HEK293 (cell line): Measurements from ENCODE around the gene CADPS2.

Experiments
- CTCF ChIA-PET: fragments of 350-600 bp; formaldehyde crosslinking; extraction: SDS; loops from one replicate; lab custom pipeline; 2021; ENCODE audit warnings: antibody characterized with exemption; lab: Yijun Ruan, JAX
- POLR2A ChIA-PET: fragments of 300-600 bp; formaldehyde crosslinking; extraction: SDS; loops from one replicate; lab custom pipeline; 2020; ENCODE audit warnings: antibody characterized with exemption, inconsistent platforms; lab: Yijun Ruan, JAX
- H3K27ac ChIP-seq: fragments of 200-500 bp; sonication (Bioruptor generic); 2 replicates; pipeline ENCODE4 v1.5.1; 2014; ENCODE audit warnings: low read depth, low read length, control low read depth, inconsistent platforms; ENCODE audit errors: extremely low read depth
- H3K36me3 ChIP-seq, 2 experiments: fragments of 200-500 bp in 1 of 2; sonication (Bioruptor generic) in 1 of 2; 1 replicate in 1 of 2; 2 replicates in 1 of 2; pipeline ENCODE4 v1.5.1; 2014 to 2017; ENCODE audit warnings: inconsistent platforms in 2 of 2, low read length in 2 of 2; ENCODE audit not compliant: control insufficient read depth in 2 of 2, insufficient read depth in 1 of 2
- H3K4me1 ChIP-seq: fragments of 200-500 bp; sonication (Bioruptor generic); 2 replicates; pipeline ENCODE4 v1.5.1; 2014; ENCODE audit warnings: mild to moderate bottlenecking, low read length, inconsistent platforms; ENCODE audit not compliant: control insufficient read depth, insufficient read depth
- H3K4me3 ChIP-seq: 2 replicates; pipeline ENCODE4 v1.5.1; 2011; ENCODE audit warnings: low read depth, mild to moderate bottlenecking, control low read depth, low read length, moderate library complexity
- H3K9me3 ChIP-seq: fragments of 200-500 bp; sonication (Bioruptor generic); 2 replicates; pipeline ENCODE4 v1.5.1; 2014; ENCODE audit warnings: low read depth, low read length, inconsistent platforms; ENCODE audit not compliant: control insufficient read depth, insufficient read depth
- GLIS2 ChIP-seq: fragments of 450-650 bp; formaldehyde crosslinking; IDR thresholded peaks from 2 replicates; pipeline ENCODE4 v1.5.1; 2016; ENCODE audit warnings: missing biosample characterization, missing genetic modification characterization
- IKZF3 ChIP-seq: fragments of 450-650 bp; IDR thresholded peaks from 2 replicates; pipeline ENCODE4 v1.5.0; 2018; ENCODE audit warnings: missing biosample characterization, mild to moderate bottlenecking, missing genetic modification characterization, moderate library complexity
- KLF17 ChIP-seq: fragments of 450-650 bp; formaldehyde crosslinking; IDR thresholded peaks from 2 replicates; pipeline ENCODE4 v1.5.1; 2016; ENCODE audit warnings: missing biosample characterization, missing genetic modification characterization
- MZF1 ChIP-seq: fragments of 450-650 bp; formaldehyde crosslinking; IDR thresholded peaks from 2 replicates; pipeline ENCODE4 v1.5.1; 2017; ENCODE audit warnings: missing biosample characterization, missing genetic modification characterization, borderline replicate concordance
- RBAK ChIP-seq: fragments of 450-650 bp; formaldehyde crosslinking; IDR thresholded peaks from 2 replicates; pipeline ENCODE4 v1.5.1; 2016; ENCODE audit warnings: missing biosample characterization, missing genetic modification characterization
- SCRT1 ChIP-seq: fragments of 450-650 bp; formaldehyde crosslinking; IDR thresholded peaks from 2 replicates; pipeline ENCODE4 v1.5.1; 2016; ENCODE audit warnings: missing biosample characterization, missing genetic modification characterization, borderline replicate concordance
- YY1 ChIP-seq: fragments of 450-650 bp; formaldehyde crosslinking; IDR thresholded peaks from 2 replicates; pipeline ENCODE4 v1.5.1; 2018; ENCODE audit warnings: missing biosample characterization, missing genetic modification characterization
- ZNF112 ChIP-seq: fragments of 450-650 bp; formaldehyde crosslinking; IDR thresholded peaks from 2 replicates; pipeline ENCODE4 v1.5.0; 2017; ENCODE audit warnings: missing biosample characterization, missing genetic modification characterization
- ZNF114 ChIP-seq: fragments of 450-650 bp; formaldehyde crosslinking; IDR thresholded peaks from 2 replicates; pipeline ENCODE4 v1.5.0; 2017; ENCODE audit warnings: missing biosample characterization, missing genetic modification characterization
- ZNF148 ChIP-seq: fragments of 450-650 bp; formaldehyde crosslinking; IDR thresholded peaks from 2 replicates; pipeline ENCODE4 v1.5.0; 2017; ENCODE audit warnings: missing biosample characterization, missing genetic modification characterization, borderline replicate concordance
- ZNF175 ChIP-seq: fragments of 450-650 bp; formaldehyde crosslinking; IDR thresholded peaks from 2 replicates; pipeline ENCODE4 v1.5.1; 2016; ENCODE audit warnings: missing biosample characterization, missing genetic modification characterization
- ZNF19 ChIP-seq: fragments of 450-650 bp; formaldehyde crosslinking; IDR thresholded peaks from 2 replicates; pipeline ENCODE4; 2016; ENCODE audit warnings: missing biosample characterization, missing genetic modification characterization, low read depth
- ZNF2 ChIP-seq: fragments of 450-650 bp; formaldehyde crosslinking; IDR thresholded peaks from 2 replicates; pipeline ENCODE4 v1.5.1; 2016; ENCODE audit warnings: missing biosample characterization, missing genetic modification characterization
- ZNF223 ChIP-seq: fragments of 450-650 bp; formaldehyde crosslinking; IDR thresholded peaks from 2 replicates; pipeline ENCODE4 v1.5.1; 2016; ENCODE audit warnings: missing biosample characterization, missing genetic modification characterization
- ZNF335 ChIP-seq: fragments of 450-650 bp; formaldehyde crosslinking; conservative IDR thresholded peaks from 2 replicates; pipeline ENCODE4 v1.5.1; 2016; ENCODE audit warnings: missing biosample characterization, missing genetic modification characterization
- ZNF423 ChIP-seq: fragments of 450-650 bp; formaldehyde crosslinking; IDR thresholded peaks from 2 replicates; pipeline ENCODE4 v1.5.1; 2016; ENCODE audit warnings: missing biosample characterization, missing genetic modification characterization
- ZNF473 ChIP-seq: fragments of 450-650 bp; formaldehyde crosslinking; IDR thresholded peaks from 2 replicates; pipeline ENCODE4 v1.5.1; 2017; ENCODE audit warnings: missing biosample characterization, missing genetic modification characterization
- ZNF514 ChIP-seq: fragments of 450-650 bp; formaldehyde crosslinking; IDR thresholded peaks from 2 replicates; pipeline ENCODE4 v1.5.1; 2016; ENCODE audit warnings: missing biosample characterization, missing genetic modification characterization
- ZNF544 ChIP-seq: fragments of 450-650 bp; formaldehyde crosslinking; IDR thresholded peaks from 2 replicates; pipeline ENCODE4 v1.5.0; 2017; ENCODE audit warnings: missing biosample characterization, missing genetic modification characterization
- ZNF600 ChIP-seq: fragments of 450-650 bp; formaldehyde crosslinking; IDR thresholded peaks from 2 replicates; pipeline ENCODE4 v1.5.1; 2016; ENCODE audit warnings: missing biosample characterization, missing genetic modification characterization
- ZNF701 ChIP-seq: fragments of 450-650 bp; formaldehyde crosslinking; IDR thresholded peaks from 2 replicates; pipeline ENCODE4 v1.5.1; 2016; ENCODE audit warnings: missing biosample characterization, missing genetic modification characterization
- TF ChIP-seq, protein P1 (sequence below): fragments of 450-650 bp; formaldehyde crosslinking; IDR thresholded peaks from 2 replicates; pipeline ENCODE4 v1.5.1; 2016; ENCODE audit warnings: missing biosample characterization, missing genetic modification characterization

CADPS2 gene

GRCh38 chr7:122913608-122914007 is 27.3 kb upstream of the CADPS2 start:
- POLR2A ChIA-PET, result no interaction called here
- Histone ChIP-seq H3K9me3 (no peaks in the 10 kb centered on the region), H3K36me3 (no peaks in the 10 kb centered on the region), H3K4me3 (no peak overlapping the region), H3K4me1 (no peaks in the 10 kb centered on the region), H3K27ac (no peak overlapping the region)
- CTCF ChIA-PET, result no interaction called here
- TF ChIP-seq ZNF423 (no peak), ZNF223 (tag by site-specific recombination) (no peak), KLF17 (no peak), ZNF544 (tag by site-specific recombination) (no peak), YY1 (tag by site-specific recombination) (no peak), ZNF112 (tag by site-specific recombination) (no peak), ZNF335 (tag by site-specific recombination) (no peak), ZNF148 (tag by site-specific recombination) (no peak), ZNF514 (tag by site-specific recombination) (no peak), ZNF600 (tag by site-specific recombination) (no peak), ZNF114 (tag by site-specific recombination) (no peak), ZNF19 (no peak)
- TF ChIP-seq, protein P1, sequence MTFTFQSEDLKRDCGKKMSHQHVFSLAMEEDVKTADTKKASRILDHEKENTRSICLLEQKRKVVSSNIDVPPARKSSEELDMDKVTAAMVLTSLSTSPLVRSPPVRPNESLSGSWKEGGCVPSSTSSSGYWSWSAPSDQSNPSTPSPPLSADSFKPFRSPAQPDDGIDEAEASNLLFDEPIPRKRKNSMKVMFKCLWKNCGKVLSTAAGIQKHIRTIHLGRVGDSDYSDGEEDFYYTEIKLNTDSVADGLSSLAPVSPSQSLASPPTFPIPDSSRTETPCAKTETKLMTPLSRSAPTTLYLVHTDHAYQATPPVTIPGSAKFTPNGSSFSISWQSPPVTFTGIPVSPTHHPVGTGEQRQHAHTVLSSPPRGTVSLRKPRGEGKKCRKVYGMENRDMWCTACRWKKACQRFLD (tag by site-specific recombination), result no peak

GRCh38 chr7:122902751-122903495 is 16.7 kb upstream of the CADPS2 start:
- POLR2A ChIA-PET, result no interaction called here

More at GRCh38 chr7:122902751-122903495, 16.7 kb upstream of the CADPS2 start:
- no peaks in the 10 kb centered on the region for H3K9me3 ChIP-seq
- H3K27ac ChIP-seq, result no peak overlapping the region
- CTCF ChIA-PET, result interaction anchor here (0.6 to 0.7 kb wide), 2 partner anchors 12 to 70 kb away, joined by 3 read pairs; no protein-coding TSS in a partner anchor
- no peaks in the 10 kb centered on the region for H3K36me3 ChIP-seq
- TF ChIP-seq GLIS2 (tag by site-specific recombination) (no peak), ZNF2 (tag by site-specific recombination) (no peak), SCRT1 (tag by site-specific recombination) (no peak), KLF17 (no peak), ZNF473 (tag by site-specific recombination) (no peak), MZF1 (no peak), ZNF175 (tag by site-specific recombination) (no peak), ZNF701 (tag by site-specific recombination) (no peak), RBAK (tag by site-specific recombination) (no peak), IKZF3 (no peak)
- H3K4me1 ChIP-seq, result no peaks in the 10 kb centered on the region
- H3K4me3 ChIP-seq, result no peak overlapping the region
